H9 (cell line): ENCODE data around the gene MDK. TPM values are rescaled to one million over a fixed set of nuclear protein-coding genes. Genes with fewer than 3 reads are reported as not detected.

Source experiments
- DNase-seq: peaks from one replicate; pipeline ENCODE4 v3.0.0-alpha.2; 2017
- H2AFZ ChIP-seq: one replicate; pipeline ENCODE4 v1.6.1; 2013; ENCODE audit warnings: mild to moderate bottlenecking, low read length, control low read depth, moderate library complexity
- H2AK5ac ChIP-seq: 2 replicates; pipeline ENCODE4 v1.6.1; 2013; ENCODE audit warnings: low read length, control low read depth, mixed read lengths; ENCODE audit not compliant: insufficient read length
- H2BK120ac ChIP-seq: one replicate; pipeline ENCODE4 v1.6.1; 2013; ENCODE audit warnings: low read depth, mild to moderate bottlenecking, low read length, control low read depth, inconsistent platforms; ENCODE audit not compliant: poor library complexity, severe bottlenecking
- H2BK12ac ChIP-seq: 2 replicates; pipeline ENCODE4 v1.6.1; 2013; ENCODE audit warnings: low read length, control low read depth, mixed read lengths, low read depth; ENCODE audit not compliant: insufficient read length
- H2BK15ac ChIP-seq: 2 replicates; pipeline ENCODE4 v1.6.1; 2013; ENCODE audit warnings: low read depth, low read length, control low read depth
- H2BK20ac ChIP-seq: one replicate; pipeline ENCODE4 v1.6.1; 2013; ENCODE audit warnings: low read depth, mild to moderate bottlenecking, low read length, control low read depth, inconsistent platforms; ENCODE audit not compliant: poor library complexity, severe bottlenecking
- H2BK5ac ChIP-seq: 2 replicates; pipeline ENCODE4 v1.6.1; 2013; ENCODE audit warnings: low read length, control low read depth, mixed read lengths; ENCODE audit not compliant: insufficient read length
- H3K14ac ChIP-seq: 2 replicates; pipeline ENCODE4 v1.6.1; 2013; ENCODE audit warnings: low read length, control low read depth; ENCODE audit not compliant: insufficient read depth
- H3K18ac ChIP-seq: 2 replicates; pipeline ENCODE4 v1.6.1; 2013; ENCODE audit warnings: low read depth, mild to moderate bottlenecking, mixed read lengths, low read length, control low read depth; ENCODE audit not compliant: insufficient read length
- H3K23ac ChIP-seq: 2 replicates; pipeline ENCODE4 v1.6.1; 2013; ENCODE audit warnings: low read length, control low read depth, mixed read lengths, low read depth; ENCODE audit not compliant: insufficient read length
- H3K23me2 ChIP-seq: 2 replicates; pipeline ENCODE4 v1.6.1; 2013; ENCODE audit warnings: low read depth, mild to moderate bottlenecking, mixed read lengths, low read length, control low read depth; ENCODE audit not compliant: insufficient read length, poor library complexity, severe bottlenecking
- H3K27ac ChIP-seq: 2 replicates; pipeline ENCODE4 v1.5.1; 2013; ENCODE audit warnings: low read length, control low read depth, mixed read lengths, low read depth; ENCODE audit not compliant: insufficient read length
- H3K27me3 ChIP-seq: 2 replicates; pipeline ENCODE4 v1.6.1; 2013; ENCODE audit warnings: low read length, control low read depth, inconsistent platforms; ENCODE audit not compliant: insufficient read depth
- H3K4ac ChIP-seq: 2 replicates; pipeline ENCODE4 v1.6.1; 2013; ENCODE audit warnings: low read depth, mild to moderate bottlenecking, control low read depth, inconsistent platforms, low read length, moderate library complexity
- H3K4me1 ChIP-seq: 2 replicates; pipeline ENCODE4 v1.6.1; 2013; ENCODE audit warnings: low read length, control low read depth, inconsistent platforms; ENCODE audit not compliant: insufficient read depth
- H3K4me2 ChIP-seq: 2 replicates; pipeline ENCODE4 v1.6.1; 2013; ENCODE audit warnings: low read length, control low read depth, mixed read lengths; ENCODE audit not compliant: insufficient read length, insufficient read depth
- H3K56ac ChIP-seq: 2 replicates; pipeline ENCODE4 v1.6.1; 2013; ENCODE audit warnings: low read depth, mild to moderate bottlenecking, mixed read lengths, low read length, control low read depth; ENCODE audit not compliant: insufficient read length
- H3K79me1 ChIP-seq: 2 replicates; pipeline ENCODE4 v1.6.1; 2013; ENCODE audit warnings: low read depth, mild to moderate bottlenecking, moderate library complexity, low read length, control low read depth, inconsistent platforms; ENCODE audit not compliant: insufficient read depth, poor library complexity, severe bottlenecking
- H3K79me2 ChIP-seq: 2 replicates; pipeline ENCODE4 v1.6.1; 2013; ENCODE audit warnings: low read length, control low read depth, inconsistent platforms; ENCODE audit not compliant: insufficient read depth
- H3K9ac ChIP-seq: 2 replicates; pipeline ENCODE4 v1.6.1; 2013; ENCODE audit warnings: low read length, control low read depth, mixed read lengths; ENCODE audit not compliant: insufficient read length; ENCODE audit errors: extremely low read depth
- H3K9me3 ChIP-seq: one replicate; pipeline ENCODE4 v1.6.1; 2013; ENCODE audit warnings: low read depth, low read length, inconsistent platforms; ENCODE audit not compliant: control insufficient read depth
- H3T11ph ChIP-seq: one replicate; pipeline ENCODE4 v1.6.1; 2013; ENCODE audit warnings: mild to moderate bottlenecking, low read length, control low read depth, inconsistent platforms
- H4K20me1 ChIP-seq: one replicate; pipeline ENCODE4 v1.6.1; 2013; ENCODE audit not compliant: control insufficient read depth, insufficient read length, insufficient read depth
- H4K5ac ChIP-seq: 2 replicates; pipeline ENCODE4 v1.6.1; 2013; ENCODE audit warnings: low read depth, mild to moderate bottlenecking, mixed read lengths, low read length, control low read depth; ENCODE audit not compliant: insufficient read length
- H4K8ac ChIP-seq: replicated peaks from 2 replicates; pipeline ENCODE4 v1.6.1; 2013; ENCODE audit warnings: low read length, control low read depth, mixed read lengths, low read depth; ENCODE audit not compliant: insufficient read length
- H4K91ac ChIP-seq: 2 replicates; pipeline ENCODE4 v1.6.1; 2013; ENCODE audit warnings: low read depth, mild to moderate bottlenecking, moderate library complexity, mixed read lengths, low read length, control low read depth; ENCODE audit not compliant: insufficient read length
- H3K27ac Mint-ChIP-seq, 3 experiments: 2 replicates in 2 of 3; 3 replicates in 1 of 3; pipeline ENCODE4 v1.8.0; 2020 to 2021; ENCODE audit warnings: mixed read lengths in 3 of 3, mild to moderate bottlenecking in 1 of 3, moderate library complexity in 1 of 3
- H3K27me3 Mint-ChIP-seq: 2 replicates; pipeline ENCODE4 v1.8.0; 2021; ENCODE audit warnings: low read depth, mild to moderate bottlenecking, moderate library complexity, mixed read lengths
- H3K36me3 Mint-ChIP-seq, 3 experiments: 2 replicates in 2 of 3; 3 replicates in 1 of 3; pipeline ENCODE4 v1.8.0; 2020 to 2021; ENCODE audit warnings: low read depth in 3 of 3, mixed read lengths in 3 of 3; ENCODE audit not compliant: insufficient read depth in 1 of 3
- H3K4me1 Mint-ChIP-seq, 2 experiments: 2 replicates each; pipeline ENCODE4 v1.8.0; 2020; ENCODE audit warnings: mixed read lengths in 2 of 2
- H3K4me3 Mint-ChIP-seq, 2 experiments: 2 replicates in 1 of 2; 3 replicates in 1 of 2; pipeline ENCODE4 v1.8.0; 2020 to 2021; ENCODE audit warnings: mild to moderate bottlenecking in 2 of 2, mixed read lengths in 2 of 2, moderate library complexity in 1 of 2
- H3K9me3 Mint-ChIP-seq, 2 experiments: 2 replicates in 1 of 2; 3 replicates in 1 of 2; pipeline ENCODE4 v1.8.0; 2020; ENCODE audit warnings: mild to moderate bottlenecking in 2 of 2, mixed read lengths in 2 of 2, moderate library complexity in 1 of 2
- WGBS: extraction: QIAGEN DNeasy Blood & Tissue Kit; methylation state at CpG from one replicate; pipeline ENCODE4 v1.1.7; 2013; ENCODE audit warnings: missing lambda C conversion rate, low lambda C conversion rate, mixed read lengths; ENCODE audit not compliant: insufficient read length; ENCODE audit errors: extremely low coverage; 5-methylcytosine and 5-hydroxymethylcytosine counted together
- total RNA-seq: library from RNA; stranded (reverse); gene quantifications from 2 replicates; pipeline ENCODE4 v1.2.1, GENCODE V29; 2021
- TF ChIP-seq, protein P1 (sequence below): fragments of 200-600 bp; sonication (generic); conservative IDR thresholded peaks from 3 replicates; pipeline ENCODE4 v1.8.0; 2021; ENCODE audit warnings: antibody characterized with exemption, mild to moderate bottlenecking

The MDK gene
- total RNA-seq, 1 experiment from 2014 or later: 392 TPM

- H3K36me3 Mint-ChIP-seq: no peaks in the 10 kb centered on the region; a peak in 1 of 7 replicates
- H3K9me3 Mint-ChIP-seq: no peaks in the 10 kb centered on the region
- H2AFZ ChIP-seq: no peak overlapping the region
- peaks cover 22% of the 10 kb centered on the region for H3K4me1 ChIP-seq
- H2BK5ac ChIP-seq: no peak overlapping the region
- H2BK15ac ChIP-seq: no peak overlapping the region
- H3K27me3 Mint-ChIP-seq: peaks cover 34% of the 10 kb centered on the region
- peaks cover 66 to 86% of the 10 kb centered on the region in 2 experiments for H3K4me1 Mint-ChIP-seq
- H2BK20ac ChIP-seq: no peak overlapping the region
- no peak overlapping the region for H3K4me2 ChIP-seq
- no peak overlapping the region for H3K18ac ChIP-seq
- no peak overlapping the region for H3K23ac ChIP-seq
- no CpG with 5 or more reads among the region's 12 CpGs for WGBS
- H3K4me3 Mint-ChIP-seq: peak overlapping the region in 1 of 2 experiments; percentile 12; a peak in 2 of 5 replicates
- H3K27ac ChIP-seq: no peak overlapping the region
- H3T11ph ChIP-seq: no peak overlapping the region
- peak overlapping the region in 2 of 3 experiments; percentile 14 to 78; a peak in 1 of 7 replicates for H3K27ac Mint-ChIP-seq
- H3K23me2 ChIP-seq: peaks cover 7% of the 10 kb centered on the region
- TF ChIP-seq, protein P1, sequence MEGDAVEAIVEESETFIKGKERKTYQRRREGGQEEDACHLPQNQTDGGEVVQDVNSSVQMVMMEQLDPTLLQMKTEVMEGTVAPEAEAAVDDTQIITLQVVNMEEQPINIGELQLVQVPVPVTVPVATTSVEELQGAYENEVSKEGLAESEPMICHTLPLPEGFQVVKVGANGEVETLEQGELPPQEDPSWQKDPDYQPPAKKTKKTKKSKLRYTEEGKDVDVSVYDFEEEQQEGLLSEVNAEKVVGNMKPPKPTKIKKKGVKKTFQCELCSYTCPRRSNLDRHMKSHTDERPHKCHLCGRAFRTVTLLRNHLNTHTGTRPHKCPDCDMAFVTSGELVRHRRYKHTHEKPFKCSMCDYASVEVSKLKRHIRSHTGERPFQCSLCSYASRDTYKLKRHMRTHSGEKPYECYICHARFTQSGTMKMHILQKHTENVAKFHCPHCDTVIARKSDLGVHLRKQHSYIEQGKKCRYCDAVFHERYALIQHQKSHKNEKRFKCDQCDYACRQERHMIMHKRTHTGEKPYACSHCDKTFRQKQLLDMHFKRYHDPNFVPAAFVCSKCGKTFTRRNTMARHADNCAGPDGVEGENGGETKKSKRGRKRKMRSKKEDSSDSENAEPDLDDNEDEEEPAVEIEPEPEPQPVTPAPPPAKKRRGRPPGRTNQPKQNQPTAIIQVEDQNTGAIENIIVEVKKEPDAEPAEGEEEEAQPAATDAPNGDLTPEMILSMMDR: no peak
- no peak overlapping the region for H3K9ac ChIP-seq
- no peak overlapping the region for H4K5ac ChIP-seq
- no peak overlapping the region for H4K8ac ChIP-seq
- no peaks in the 10 kb centered on the region for H3K79me2 ChIP-seq
- no peak overlapping the region for H3K56ac ChIP-seq
- H4K91ac ChIP-seq: no peak overlapping the region
- H3K9me3 ChIP-seq: no peaks in the 10 kb centered on the region
- H2BK12ac ChIP-seq: no peak overlapping the region
- H3K27me3 ChIP-seq: peaks cover 13% of the 10 kb centered on the region; the same call in 1 of the 2 replicates
- H2AK5ac ChIP-seq: no peak overlapping the region
- H4K20me1 ChIP-seq: no peaks in the 10 kb centered on the region
- H3K14ac ChIP-seq: no peak overlapping the region
- DNase-seq: no peak
- no peak overlapping the region for H2BK120ac ChIP-seq
- no peaks in the 10 kb centered on the region for H3K79me1 ChIP-seq
- no peak overlapping the region for H3K4ac ChIP-seq
Measured at GRCh38 chr11:46336563-46337180, 44.8 kb upstream of the MDK start.
